HG02642 (cell line): ENCODE measurements around the gene OTOP2.

ENCODE experiments used
- ATAC-seq: cut with Tn5 transposase; IDR thresholded peaks from one replicate; pipeline ENCODE4 v1.9.1; 2021; ENCODE audit warnings: mild to moderate bottlenecking; ENCODE audit not compliant: unreplicated experiment, poor library complexity

OTOP2 gene, protein sequence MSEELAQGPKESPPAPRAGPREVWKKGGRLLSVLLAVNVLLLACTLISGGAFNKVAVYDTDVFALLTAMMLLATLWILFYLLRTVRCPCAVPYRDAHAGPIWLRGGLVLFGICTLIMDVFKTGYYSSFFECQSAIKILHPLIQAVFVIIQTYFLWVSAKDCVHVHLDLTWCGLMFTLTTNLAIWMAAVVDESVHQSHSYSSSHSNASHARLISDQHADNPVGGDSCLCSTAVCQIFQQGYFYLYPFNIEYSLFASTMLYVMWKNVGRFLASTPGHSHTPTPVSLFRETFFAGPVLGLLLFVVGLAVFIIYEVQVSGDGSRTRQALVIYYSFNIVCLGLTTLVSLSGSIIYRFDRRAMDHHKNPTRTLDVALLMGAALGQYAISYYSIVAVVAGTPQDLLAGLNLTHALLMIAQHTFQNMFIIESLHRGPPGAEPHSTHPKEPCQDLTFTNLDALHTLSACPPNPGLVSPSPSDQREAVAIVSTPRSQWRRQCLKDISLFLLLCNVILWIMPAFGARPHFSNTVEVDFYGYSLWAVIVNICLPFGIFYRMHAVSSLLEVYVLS

DNA sequence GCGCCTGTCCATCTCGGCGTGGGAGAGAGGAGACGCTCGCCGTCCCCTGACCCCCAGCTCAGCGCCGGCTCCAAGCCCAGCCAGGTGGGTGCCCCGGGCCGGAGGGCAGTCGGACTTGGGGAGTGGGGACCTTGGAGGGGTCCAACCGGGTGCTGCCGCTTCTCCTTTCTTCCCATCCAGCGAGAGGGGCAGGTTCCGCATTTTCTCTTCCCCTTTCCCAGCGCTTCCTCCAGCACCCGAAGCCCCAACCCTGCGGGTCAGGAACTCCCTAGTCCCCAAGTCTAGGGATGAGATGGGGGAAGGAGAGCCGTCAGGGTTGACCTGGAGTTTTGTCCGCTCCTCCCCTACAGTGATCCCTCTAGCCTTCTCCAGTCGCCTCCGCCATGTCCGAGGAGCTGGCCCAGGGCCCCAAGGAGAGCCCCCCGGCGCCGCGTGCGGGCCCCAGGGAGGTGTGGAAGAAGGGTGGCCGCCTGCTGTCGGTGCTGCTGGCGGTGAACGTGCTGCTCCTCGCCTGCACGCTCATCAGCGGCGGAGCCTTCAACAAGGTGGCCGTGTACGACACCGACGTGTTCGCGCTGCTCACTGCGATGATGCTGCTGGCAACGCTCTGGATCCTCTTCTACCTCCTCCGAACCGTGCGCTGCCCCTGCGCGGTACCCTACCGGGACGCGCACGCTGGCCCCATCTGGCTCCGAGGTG, at the start of gene OTOP2:
TSS of gene OTOP2 (plus strand) at position 24 of the 699 bp plus-strand sequence. CDS start at position 384, 360 bp downstream.
- ATAC-seq = no peak

DNA sequence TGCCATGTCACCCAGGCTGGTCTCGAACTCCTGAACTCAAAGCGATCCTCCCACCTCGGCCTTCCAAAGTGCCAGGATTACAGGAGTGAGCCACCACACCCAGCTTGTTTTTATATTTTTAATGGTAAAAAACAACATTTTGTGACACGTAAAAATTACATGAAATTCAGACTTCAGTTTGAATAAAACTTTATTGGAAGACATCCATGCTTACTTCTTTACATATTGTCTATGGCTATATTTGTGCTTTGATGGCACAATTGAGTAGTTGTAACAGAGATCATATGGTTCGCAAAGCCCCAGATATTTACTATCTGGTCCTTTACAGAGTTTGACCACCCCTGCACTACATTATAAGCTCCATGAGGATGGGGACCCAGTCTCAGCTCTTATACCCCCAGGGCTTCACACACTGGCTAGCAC, 49.4 kb upstream of the OTOP2 start:
- no peak for ATAC-seq

DNA sequence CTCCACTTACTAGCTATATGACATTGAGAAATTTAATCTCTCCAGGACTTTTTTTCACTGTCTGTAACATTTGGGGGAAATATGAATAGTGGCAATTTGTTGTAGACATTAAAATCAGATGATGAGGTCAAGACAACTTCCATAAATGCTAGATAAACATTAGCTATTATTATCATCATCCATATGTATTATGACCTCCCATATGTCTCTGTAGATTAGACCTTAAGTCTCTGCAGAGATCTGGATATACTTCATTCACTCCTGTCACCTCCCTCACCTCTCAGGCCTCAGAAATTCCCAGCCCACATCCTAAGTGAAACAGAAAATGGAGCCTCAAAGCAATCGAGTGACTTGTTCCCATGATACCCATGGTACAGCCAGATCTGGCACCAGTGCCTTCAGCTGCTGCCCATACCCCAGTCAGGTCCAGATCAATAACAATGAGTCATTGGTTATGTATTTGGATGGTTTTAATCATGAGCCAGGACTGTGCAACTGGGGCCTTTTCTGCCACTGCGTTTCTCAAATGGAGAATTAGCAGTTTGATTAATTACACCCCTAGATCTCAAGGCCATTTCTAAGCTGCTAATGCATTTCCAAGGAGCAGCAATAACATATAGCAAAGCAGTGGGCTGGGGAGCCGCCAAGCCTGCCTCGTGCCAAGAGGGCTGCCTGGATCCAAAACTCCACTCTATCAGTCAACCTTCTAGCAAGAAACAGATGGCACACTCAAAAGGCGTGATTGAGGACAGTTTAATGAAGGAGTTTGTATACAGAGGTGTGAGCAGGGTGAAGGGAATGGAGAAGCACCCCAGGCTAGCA, 48.7 kb upstream of the OTOP2 start:
- no peak for ATAC-seq

DNA sequence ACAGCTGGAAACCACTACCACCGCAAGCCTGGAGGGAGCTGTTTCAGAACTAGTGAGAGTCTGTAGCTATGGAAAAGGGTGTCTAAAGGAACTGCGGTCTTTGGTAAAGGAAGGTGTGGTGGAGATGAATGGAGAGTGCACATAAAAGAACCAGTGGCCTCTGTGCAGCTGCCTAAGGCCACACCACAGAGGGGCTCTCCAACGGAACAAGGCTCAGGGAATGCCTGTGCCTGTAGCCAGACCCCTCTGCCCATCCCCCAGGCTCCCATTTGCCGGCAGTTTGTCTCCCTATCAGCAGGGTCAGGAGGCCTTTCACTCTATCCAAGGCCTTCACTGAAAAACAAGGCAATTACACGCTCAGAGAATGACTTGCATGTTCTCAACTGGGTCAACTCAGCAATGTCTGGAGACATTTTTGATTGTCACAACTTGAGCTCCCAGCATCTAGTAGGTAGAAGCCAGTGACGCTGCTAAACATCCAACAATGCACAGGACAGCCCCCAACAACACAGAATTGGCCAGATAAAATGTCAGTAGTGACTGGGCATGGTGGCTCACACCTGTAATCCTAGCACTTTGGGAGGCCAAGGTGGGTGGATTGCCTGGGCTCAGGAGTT, 48.0 kb upstream of the OTOP2 start:
- ATAC-seq = no peak

DNA sequence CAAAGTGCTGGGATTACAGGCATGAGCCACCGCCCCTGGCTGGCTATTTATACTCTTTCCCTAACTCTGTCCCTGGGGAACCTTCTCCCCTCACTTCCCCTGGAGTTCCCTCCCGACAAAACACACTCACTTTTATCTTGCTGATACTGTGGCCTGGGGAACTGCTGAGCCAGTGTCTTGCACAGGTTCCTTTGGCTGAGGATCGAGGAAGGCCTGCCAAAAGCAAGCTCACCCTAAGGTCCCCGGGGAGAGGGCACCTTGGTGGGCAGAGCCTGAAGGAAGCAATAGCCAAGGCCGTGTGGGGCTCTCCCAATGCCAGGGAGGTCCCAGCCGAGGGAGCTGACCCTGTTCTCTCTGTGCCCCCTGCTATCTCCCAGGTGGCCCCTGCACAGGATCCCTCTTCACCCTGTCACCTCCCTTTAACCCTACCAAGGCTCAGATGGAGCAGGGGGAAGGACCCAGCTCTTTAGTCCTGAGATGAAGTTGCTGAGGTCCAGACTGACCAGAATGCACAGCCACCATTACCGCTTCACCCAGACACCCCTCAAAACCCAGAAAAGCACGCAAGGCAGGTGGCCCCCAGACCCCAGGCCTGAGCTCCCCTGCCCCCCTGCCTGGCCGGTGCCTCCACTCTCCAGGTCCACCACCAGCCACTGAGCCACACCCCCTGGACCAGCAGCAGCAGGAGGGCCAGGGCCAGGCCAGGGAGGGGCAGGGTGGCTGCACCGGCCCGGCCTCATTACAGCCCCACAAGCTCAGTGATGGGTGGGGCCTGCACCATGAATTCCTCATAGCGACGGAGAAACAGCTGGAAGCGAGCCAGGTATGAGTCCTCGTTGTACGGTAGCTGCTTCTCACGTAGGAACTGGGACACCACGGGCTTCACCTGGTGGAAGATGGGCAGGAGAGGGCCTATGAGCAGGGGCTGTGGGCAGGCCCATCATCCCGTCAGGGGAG, 46.2 kb upstream of the OTOP2 start:
- ATAC-seq = no peak

DNA sequence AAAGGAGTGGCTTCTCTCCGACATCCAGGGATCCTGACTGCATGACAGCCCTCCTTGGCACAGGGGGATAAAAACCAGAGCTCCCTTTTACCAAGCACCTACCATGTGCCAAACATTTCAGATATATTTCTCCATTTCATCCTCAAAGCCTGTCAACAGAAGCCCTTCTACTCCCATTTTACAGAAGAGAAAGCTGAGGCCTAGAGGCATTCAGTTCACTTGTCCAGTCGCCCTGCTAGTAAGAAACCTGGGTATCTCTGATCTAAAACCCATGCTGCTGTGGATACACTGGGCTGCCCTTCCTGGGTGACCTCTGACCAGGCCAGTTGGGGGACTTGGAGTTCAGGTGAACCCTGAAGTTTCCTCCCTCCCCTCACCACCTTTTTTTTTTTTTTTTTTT, 45.4 kb upstream of the OTOP2 start:
- ATAC-seq = no peak

DNA sequence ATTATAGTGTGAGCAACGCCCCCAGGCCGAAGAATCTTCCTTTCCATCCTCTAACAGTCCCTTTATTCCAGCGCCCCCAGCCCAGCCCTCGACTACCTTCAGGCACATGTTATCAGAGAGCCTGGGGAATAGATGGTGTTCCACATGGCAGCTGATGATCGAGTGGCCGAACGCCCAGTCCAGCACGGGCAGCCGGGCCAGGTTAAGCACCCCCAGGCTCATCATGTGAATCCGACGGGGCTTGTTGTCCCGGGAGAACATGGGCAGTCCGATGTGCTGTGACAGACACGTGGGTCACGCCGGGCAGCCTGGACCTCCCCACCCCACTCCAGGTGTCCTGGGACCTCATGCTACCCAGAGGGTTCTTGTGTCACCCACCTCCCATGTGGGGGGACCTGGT, 44.8 kb upstream of the OTOP2 start:
- ATAC-seq = no peak

DNA sequence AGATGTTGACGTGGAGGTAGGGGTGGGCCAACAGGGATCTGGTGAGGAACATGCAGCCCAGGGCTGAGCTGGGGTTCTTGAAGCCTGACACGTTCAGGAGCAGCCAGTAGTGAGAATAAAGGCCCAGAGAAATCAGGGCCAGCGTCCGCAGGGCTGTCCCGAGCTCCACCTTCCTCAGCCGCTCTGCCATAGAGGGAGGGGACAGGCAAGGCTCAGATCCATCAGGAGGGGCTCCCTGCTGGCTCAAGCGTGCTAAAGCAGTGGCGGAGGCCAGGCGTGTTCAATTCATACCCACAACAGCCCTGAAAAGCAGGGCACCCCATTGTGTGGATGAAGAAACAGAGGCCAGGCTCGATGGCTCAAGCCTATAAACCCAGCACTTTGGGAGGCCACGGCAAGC, 43.0 kb upstream of the OTOP2 start:
- no peak for ATAC-seq

DNA sequence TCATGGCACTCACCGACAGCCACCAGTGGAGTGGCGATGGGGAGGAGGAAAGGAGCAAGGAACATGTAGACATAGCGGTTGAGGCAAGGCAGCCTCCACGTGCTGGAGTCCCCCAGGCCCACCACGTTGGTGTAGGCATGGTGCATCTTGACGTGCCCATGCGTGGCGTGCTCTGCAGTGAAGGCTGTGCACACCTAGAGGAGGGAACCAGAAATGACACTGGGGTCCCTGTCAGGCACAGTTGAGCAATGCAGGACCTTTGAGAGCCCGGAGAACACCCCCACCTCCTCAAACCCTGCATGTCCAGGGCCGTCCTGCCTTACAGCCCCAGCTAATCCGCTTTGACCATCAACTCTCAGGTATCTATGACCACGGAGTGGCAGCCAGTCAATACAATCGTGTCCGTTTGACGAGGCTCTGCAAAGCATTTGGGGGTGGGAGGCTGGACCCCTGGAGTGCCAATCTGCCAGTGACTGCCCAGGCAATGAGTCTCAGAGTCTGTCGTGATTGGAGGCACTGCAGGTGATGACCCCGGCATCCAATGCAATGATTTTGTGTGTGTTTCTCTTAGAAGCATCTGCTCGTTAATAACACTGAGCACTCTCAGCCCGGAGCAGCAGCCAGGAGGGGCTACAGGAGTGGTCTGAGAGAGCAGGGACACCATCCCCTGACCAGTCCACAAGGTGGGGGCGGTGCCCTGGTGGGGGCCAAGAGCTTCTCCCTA, 41.4 kb upstream of the OTOP2 start:
- ATAC-seq = no peak

DNA sequence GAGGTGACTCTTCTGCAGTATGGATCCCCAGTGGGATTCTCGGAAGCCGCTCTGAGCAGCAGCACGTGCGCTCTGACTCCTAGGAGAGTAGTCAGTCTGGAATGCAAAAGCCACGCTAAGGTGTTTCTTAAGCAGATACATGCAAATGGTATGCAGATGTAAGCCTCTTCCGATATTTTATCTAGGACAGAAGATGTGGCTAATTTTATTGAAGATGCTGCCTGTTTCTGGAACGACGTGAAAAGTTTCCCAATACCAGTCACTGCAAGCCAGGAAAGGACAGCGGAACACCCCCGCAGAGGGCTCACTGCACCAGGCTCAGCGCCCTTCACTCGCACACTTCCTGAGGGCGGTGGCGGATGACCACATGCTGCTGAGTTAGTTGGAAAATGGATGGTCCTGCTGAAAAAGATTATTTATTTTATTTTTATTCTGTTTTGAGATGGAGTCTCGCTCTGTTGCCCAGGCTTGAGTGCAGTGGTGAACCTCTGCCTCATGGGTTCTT, 40.8 kb upstream of the OTOP2 start:
- no peak for ATAC-seq

DNA sequence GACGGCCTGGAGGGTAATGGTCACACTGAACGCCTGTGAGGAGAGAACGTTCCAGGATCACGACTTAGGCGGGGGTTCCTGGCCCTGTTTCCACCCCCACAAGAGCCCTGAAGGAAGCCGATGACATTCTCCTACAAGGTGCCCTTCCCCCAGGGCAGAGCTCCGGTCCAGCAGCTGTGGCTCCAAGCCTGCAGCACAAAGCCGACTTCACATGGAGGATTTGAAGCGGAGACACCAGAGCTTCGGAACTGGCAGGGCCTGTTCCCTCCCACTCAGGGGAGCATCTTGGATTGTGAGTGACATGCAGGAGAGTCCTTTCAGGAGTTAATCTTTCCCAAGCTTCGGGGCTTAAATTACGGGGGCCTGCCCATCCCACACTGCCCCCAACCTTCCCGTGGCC, 35.6 kb upstream of the OTOP2 start:
- no peak for ATAC-seq

DNA sequence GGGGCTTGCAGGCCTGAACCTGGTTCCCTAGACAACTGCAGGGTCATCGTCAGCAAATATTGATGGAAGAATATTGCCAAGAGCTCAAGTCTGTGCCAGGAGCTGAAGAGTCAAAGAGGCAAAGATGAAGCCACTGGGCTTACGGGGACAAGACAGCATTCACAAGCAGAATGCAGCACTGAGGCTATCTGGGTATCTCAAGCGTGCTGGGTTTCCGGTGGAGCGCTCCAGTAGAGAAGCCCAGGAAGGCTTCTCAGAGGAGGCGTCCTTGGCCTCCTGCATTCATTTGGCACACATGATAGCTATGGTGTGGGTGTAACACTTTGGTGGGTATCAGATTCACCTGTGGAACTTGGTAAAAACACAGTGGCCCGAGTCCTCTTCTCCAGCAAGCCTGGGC, 33.5 kb upstream of the OTOP2 start:
- ATAC-seq = no peak

DNA sequence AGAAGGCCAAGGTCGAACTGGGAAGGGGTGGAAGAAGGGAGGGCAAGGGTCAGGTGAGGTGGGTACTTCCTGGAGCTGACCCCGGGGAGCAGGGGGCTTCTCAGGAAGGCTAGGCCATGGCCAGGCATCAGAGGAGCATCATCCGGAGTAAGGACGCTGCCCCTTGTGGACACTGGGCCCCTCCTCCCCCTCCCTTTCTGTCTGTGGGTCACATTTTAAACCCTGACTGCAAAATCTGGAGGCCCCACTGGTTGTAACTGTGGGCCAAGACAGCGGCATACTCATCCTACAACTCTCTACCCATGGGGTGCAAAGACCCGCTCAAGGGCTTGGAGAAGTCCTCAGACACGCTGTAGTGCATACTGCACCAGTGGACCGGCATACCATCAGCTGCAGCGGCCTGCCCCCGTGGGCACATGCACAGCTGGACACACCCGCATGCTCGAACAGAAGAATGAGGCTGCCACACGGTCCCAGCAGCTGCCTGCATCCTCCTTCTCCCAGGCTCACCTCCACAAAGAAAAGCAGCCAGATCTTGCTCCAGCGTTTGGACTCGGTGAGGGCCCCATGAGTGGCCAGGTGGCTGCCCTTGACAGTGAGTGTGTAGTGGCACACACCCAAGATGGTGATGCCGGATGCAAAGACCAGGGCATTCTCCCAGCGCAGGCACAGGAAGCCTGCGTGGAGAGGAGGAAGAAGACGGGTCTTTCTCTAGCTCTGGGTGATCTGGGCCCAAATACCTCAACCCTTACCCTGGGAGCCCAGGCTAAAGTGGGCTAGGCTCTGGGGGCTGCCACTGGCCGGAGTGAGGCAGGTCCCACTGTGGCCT, 31.8 kb upstream of the OTOP2 start:
- no peak for ATAC-seq

DNA sequence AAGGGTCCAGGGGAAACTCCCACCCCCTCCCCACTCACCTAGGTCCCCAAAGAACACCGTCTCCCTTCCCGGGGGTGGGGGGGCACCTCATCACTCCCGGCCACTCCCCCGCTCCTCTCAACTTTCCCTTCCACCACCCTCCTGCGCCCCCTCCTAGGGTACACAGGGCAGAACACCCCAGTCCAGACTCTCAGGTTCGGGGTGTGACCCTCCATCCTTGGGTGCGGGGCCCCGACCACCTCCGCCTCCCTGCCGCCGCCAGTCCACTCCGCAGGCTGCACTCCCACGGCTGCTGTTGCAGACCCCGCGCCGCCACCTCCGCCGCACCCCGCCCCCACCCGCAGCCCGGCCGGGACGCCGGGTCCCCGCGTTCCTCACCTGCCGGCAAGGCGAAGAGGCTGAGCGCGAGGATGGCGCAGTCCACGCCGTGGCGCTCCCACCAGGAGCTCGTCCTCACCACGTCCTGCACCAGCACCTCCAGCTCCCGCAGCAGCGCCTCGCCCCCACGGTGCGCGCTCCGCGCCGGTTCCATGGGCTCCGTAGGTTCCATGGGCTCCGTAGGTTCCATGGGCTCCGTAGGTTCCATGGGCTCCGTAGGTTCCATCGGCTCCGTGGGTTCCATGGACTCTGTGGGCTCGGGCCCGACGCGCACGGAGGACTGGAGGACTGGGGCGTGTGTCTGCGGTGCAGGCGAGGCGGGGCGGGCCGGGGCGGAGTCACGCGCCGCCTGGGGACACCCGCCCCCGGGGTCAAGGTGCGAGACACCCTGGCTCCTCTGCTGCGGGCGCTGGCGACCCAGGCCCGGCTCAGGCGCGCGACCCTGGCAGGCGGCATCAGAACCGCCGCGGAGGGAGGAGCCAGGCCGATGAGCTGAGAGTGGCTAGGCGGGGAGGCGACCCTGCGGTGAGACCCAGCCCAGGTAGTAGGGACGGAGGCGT, 30.8 kb upstream of the OTOP2 start, which contains the start of gene FADS6:
TSS of gene FADS6 (minus strand) at position 660 of the 938 bp plus-strand sequence. CDS start at position 622, 38 bp downstream.
- ATAC-seq = no peak

DNA sequence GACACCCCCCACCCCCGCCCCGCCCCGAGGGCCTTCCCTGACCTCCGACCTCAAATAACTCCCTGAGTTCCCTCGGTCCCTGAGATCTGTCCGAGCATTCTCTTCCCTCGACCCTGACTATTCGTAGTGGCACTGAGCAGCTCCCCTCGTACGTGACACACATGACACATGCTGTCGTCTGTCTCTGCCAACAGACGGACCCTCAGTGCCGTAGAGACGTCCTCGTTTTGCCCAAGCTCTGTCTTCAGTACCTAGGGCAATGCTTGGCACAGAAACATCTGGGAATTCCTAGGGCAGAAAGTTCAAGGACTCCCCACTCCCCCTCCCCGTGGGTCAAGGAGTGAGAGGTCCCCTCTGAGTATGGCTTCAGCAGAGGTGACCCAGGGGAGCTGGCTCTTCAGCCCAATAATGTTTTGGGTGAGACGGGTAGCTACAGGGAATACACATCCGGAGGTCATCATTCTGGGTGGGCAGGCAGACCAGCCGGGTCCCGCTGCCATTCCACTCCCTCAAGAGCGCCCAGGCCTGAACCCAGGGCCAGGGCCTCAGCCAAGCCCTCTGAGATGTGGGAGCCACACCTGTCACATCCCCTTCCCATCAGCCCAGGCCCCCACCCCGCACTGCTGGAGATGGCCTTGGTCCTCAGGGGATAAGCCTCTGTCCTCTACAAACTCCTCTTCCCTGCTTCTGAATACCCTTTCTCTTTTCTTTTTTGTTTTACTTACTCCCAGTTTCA, 30.0 kb upstream of the OTOP2 start:
- no peak for ATAC-seq
